T-helper 22 cell (primary cell): Measurements from ENCODE around the gene SI.
"Not testable (repeated sequence)": the region's sequence is repeated elsewhere in the genome, so short reads cannot be mapped to it uniquely, and the experiment has no call there.

Experiments used
- DNase-seq: peaks from one replicate; pipeline ENCODE4 v3.0.0-alpha.2; 2020; ENCODE audit warnings: low read depth

Gene SI

GRCh38 chr3:165078293-165078692 lies at the start of gene SI:
Gene SI (minus strand): TSS chr3:165078496. CDS start chr3:165076012, 2,484 bp downstream.
- DNase-seq: no peak

DNA sequence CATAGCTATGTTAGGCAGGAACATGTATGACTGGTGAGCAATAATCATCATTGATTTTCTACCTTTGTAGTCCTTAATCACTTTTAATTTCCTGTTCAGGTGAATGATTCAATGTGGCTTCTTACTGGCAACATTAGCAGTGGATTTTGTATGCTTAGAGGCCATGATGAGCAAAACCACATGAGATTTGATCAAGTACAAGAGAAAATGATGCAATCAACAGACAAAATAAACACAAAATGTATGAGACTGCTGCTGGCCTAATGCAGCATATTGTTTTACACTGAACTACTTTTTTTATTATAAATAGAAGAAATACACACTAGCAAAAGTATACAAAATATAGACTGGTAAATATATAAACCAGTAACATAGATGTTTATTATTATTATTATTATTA lies 47.5 kb upstream of the SI start:
- no peak for DNase-seq

DNA sequence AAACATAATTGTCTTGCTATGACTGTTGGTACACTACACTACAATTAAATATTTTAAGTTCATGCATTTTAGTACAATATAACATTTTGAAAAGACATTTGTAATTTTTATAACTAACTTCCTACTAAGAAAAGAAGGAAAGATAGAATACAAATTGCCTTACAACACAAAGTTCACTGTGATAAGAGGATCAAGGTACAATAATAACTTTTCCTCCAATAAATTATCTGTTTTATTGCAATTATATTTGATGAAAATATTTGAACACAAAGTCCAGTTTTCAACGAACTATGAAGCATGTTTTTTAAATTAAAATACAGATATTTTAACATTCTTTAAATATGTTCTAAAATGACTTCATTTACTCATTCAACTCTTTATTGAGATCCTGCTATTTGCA lies 33.1 kb upstream of the SI start:
- DNase-seq: no peak

- no peak for DNase-seq
These were observed 25.3 kb upstream of the SI start for GRCh38 chr3:165103616-165104015.

GRCh38 chr3:165082650-165083049 lies 4.4 kb upstream of the SI start:
- DNase-seq: no peak

DNA sequence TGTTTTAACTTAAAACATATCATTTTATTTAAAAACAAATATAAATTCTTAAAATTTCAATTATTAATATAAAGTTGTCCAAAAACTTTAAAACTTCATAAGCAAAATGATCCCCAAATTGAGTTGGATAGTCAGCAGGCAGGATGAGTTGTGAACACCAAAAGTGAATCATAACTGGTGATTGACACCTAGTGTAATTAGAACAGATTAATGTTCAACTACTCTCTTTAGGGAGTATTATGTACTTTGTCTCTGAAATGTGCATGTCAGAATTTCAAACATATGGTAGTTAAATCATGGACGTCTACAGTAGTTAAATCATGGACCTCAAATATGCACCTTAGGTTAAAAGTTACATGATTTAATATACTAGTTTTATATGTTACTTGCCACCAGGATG lies 2.9 kb upstream of the SI start:
- DNase-seq: no peak

DNA sequence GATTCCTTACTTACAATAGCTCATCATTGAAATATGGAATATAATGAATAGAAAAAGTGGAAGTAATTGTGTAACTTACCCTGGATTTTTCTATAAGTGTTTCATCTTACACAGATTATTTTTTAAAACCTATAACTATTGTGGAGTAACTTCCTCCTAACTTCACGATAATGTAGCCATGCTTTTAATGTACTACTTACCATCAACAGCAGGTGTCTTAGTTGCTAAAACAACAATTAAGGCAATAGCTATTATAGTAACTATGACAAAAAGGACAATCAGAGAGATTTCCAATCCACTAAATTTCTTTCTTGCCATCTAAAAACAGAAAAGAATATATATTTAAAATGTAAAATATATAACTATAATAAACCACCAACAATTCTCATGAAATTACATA lies 2.6 kb downstream of the SI start:
- no peak for DNase-seq

GRCh38 chr3:165070682-165071081 lies 7.6 kb downstream of the SI start:
- DNase-seq: no peak

DNA sequence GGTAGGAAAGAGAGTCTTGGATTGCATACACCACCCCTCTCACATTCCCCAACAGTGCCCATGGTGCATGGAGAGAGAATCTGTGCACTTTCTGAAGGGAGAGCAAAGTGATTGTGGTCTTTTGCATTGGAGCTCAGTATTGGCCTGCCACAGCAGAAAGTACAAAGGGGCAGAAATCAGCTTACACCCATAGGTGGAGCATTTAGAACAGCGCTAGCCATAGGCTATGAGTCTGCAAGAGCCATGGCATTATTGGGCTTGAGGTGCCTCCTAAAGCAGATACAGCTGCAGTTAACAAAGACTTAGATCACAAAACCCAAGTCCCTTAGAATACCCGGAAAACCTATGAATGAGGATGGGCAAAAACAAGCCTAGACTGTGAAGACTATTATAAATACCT lies 21.8 kb downstream of the SI start:
- DNase-seq: no peak

DNA sequence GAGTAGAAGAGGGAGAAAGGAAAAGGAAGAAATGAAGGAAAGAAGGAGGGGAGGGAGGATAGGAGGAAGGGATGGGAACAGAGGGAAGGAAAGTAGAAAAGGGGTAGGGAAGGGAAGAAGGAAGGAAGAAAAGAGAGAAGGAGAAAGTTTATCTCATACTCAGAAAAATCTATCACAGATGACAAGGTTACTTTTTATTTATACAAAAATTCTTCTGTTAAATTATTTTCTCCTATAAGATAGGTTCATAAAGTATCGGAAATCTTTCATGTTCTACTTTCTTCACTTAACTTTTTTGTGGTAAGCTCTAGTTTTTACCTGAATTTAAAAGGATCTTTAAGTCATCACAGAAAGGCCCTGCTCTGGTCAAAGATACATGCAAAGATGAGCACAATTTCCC lies 38.1 kb downstream of the SI start:
- no peak for DNase-seq

GRCh38 chr3:165011557-165011956 lies 66.7 kb downstream of the SI start:
- DNase-seq: no peak

GRCh38 chr3:164984947-164985346 lies 93.3 kb downstream of the SI start:
- no peak for DNase-seq

GRCh38 chr3:164962610-164963009 lies 115.7 kb downstream of the SI start:
- no peak for DNase-seq

GRCh38 chr3:164952966-164953365 lies 125.3 kb downstream of the SI start:
- no peak for DNase-seq

- not testable (repeated sequence) for DNase-seq
These were observed 126.9 kb downstream of the SI start for GRCh38 chr3:164951403-164951802.

GRCh38 chr3:164940745-164941144 lies 137.6 kb downstream of the SI start:
- no peak for DNase-seq

DNA sequence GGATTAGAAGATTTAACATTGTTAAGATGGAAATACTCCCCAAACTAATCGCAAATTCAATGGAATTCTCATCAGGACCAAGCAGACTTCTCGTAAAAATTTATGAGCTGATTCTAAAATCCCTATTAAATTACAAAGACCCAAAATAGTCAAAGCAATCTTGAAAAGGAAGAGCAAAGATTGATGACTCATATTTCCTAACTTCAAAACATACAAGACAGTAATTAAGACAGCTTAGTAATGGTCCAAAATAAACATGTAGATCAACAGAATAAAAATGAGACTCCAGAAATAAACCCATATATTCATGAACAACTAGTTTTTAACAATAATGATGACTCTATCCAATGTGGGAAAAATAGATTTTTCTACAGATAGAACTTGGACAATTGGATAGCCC lies 148.7 kb downstream of the SI start:
- DNase-seq: no peak
